Measurements from ENCODE around the gene OLA1. TPM values are rescaled to one million over a fixed set of nuclear protein-coding genes. Genes with fewer than 3 reads are reported as not detected.

OLA1 gene
- polyA plus RNA-seq, 3 donors = 24.9 to 72.3 (median 71.9) TPM

DNA sequence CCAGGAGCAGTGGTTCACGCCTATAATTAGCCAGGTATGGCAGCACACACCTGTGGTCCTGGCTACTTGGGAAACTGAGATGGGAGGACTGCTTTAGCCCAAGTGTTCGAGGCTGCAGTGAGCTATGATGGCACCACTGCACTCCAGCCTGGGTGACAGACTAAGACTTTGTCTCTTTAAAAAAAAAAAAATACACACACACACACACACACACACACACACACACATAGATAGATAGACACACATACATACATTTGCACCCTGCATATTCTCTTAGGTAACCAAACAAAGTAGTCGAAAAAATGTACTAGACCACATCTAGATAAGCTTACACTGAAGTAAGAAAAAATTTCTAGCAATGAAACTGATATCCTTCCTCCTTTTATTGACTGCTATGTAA, 86.8 kb downstream of the OLA1 start:
- H3K4me3 ChIP-seq (replicated peaks in 1 of 3; ENCODE audit: low read depth in 2 of 3, low read length in 3 of 3) = no peak overlapping the region
- no peak for DNase-seq
- Mint-ChIP-seq H3K4me1 (no peaks in the 10 kb centered on the region), H3K27me3 (ENCODE audit: low read depth in 3 of 3) (no peaks in the 10 kb centered on the region), H3K9me3 (peaks cover 0 to 10% (median 3%) of the 10 kb centered on the region in 7 donors), H3K36me3 (peaks cover 9 to 19% of the 10 kb centered on the region in 2 donors), H3K4me3 (no peak overlapping the region), H3K27ac (no peak overlapping the region)
- peaks cover 0 to 7% of the 10 kb centered on the region in 2 donors for H3K36me3 ChIP-seq (replicated peaks in 1 of 2; ENCODE audit: control insufficient read depth in 1 of 2, insufficient read depth in 2 of 2, low read length in 2 of 2)
- peaks cover 5% of the 10 kb centered on the region for H4K20me1 ChIP-seq (ENCODE audit: insufficient read depth, low read length)
- H3K4me2 ChIP-seq (replicated peaks; ENCODE audit: extremely low read depth, low read length, poor library complexity, severe bottlenecking) = no peak overlapping the region
- H3K9ac ChIP-seq (ENCODE audit: insufficient read depth, low read length, poor library complexity, severe bottlenecking) = no peak overlapping the region
- no peaks in the 10 kb centered on the region for H3K27me3 ChIP-seq (ENCODE audit: control insufficient read depth in 2 of 2, insufficient read depth in 2 of 2, low read length in 2 of 2)
- TF ChIP-seq CTCF (IDR thresholded peaks at IDR 0.05) = no peak
- H3K27ac ChIP-seq (ENCODE audit: low read depth in 1 of 2, low read length in 2 of 2) = no peak overlapping the region
- intact Hi-C loops (cut with micrococcal nuclease) = no loop called here
- no peaks in the 10 kb centered on the region for H3K4me1 ChIP-seq (ENCODE audit: control insufficient read depth in 1 of 2, insufficient read depth in 2 of 2, low read length in 2 of 2)
- 100% methylated on average over 2 of the region's 3 CpGs for WGBS (ENCODE audit: insufficient coverage)
- H3K79me2 ChIP-seq (ENCODE audit: insufficient read depth, low read length) = peaks cover 5% of the 10 kb centered on the region
- H2AFZ ChIP-seq (ENCODE audit: insufficient read depth, low read depth, low read length, poor library complexity, severe bottlenecking) = no peak overlapping the region
- H3K9me3 ChIP-seq (replicated peaks in 1 of 2; ENCODE audit: control insufficient read depth in 1 of 2, insufficient read depth in 1 of 2, low read length in 2 of 2) = peaks cover 0 to 3% of the 10 kb centered on the region in 2 donors

DNA sequence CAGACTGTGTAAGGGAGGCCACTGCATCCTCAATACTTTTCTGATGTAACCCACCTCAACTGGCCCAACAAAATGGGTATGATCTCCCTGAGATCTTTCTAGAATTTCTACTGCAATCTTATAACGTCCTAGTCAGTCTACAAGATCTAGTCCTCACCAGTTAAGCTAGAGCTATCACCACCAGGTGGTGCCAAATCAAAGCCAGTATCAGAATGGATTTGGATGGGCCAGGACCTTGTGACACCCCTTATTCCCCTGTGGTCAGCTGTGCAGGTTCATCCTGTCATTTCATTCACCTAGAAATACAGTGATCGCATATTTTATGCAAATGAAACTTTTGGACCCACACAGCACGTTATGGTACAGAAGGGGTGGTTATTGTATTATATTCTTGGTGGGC, 90.3 kb downstream of the OLA1 start:
- Mint-ChIP-seq H3K9me3 (peaks cover 0 to 3% (median 0%) of the 10 kb centered on the region in 7 donors), H3K4me1 (peaks cover 3% of the 10 kb centered on the region), H3K36me3 (peaks cover 9 to 15% of the 10 kb centered on the region in 2 donors), H3K27ac (no peak overlapping the region), H3K4me3 (no peak overlapping the region), H3K27me3 (ENCODE audit: low read depth in 3 of 3) (no peaks in the 10 kb centered on the region)
- no peaks in the 10 kb centered on the region for H3K9me3 ChIP-seq (replicated peaks in 1 of 2; ENCODE audit: control insufficient read depth in 1 of 2, insufficient read depth in 1 of 2, low read length in 2 of 2)
- no peaks in the 10 kb centered on the region for H3K27me3 ChIP-seq (ENCODE audit: control insufficient read depth in 2 of 2, insufficient read depth in 2 of 2, low read length in 2 of 2)
- no peak overlapping the region for H3K27ac ChIP-seq (ENCODE audit: low read depth in 1 of 2, low read length in 2 of 2)
- peaks cover 0 to 3% of the 10 kb centered on the region in 2 donors for H3K4me1 ChIP-seq (ENCODE audit: control insufficient read depth in 1 of 2, insufficient read depth in 2 of 2, low read length in 2 of 2)
- H3K4me2 ChIP-seq (replicated peaks; ENCODE audit: extremely low read depth, low read length, poor library complexity, severe bottlenecking) = no peak overlapping the region
- no peaks in the 10 kb centered on the region for H3K79me2 ChIP-seq (ENCODE audit: insufficient read depth, low read length)
- intact Hi-C loops (cut with micrococcal nuclease) = loop anchor here (5.0 kb wide), 1 partner anchor 184 kb away; no protein-coding TSS in a partner anchor
- H4K20me1 ChIP-seq (ENCODE audit: insufficient read depth, low read length) = peaks cover 5% of the 10 kb centered on the region
- peak; percentile 56 for TF ChIP-seq CTCF (IDR thresholded peaks at IDR 0.05)
- no peak overlapping the region for H3K9ac ChIP-seq (ENCODE audit: insufficient read depth, low read length, poor library complexity, severe bottlenecking)
- peak in 2 of 3 donors; percentile 10 to 27 for DNase-seq
- H2AFZ ChIP-seq (ENCODE audit: insufficient read depth, low read depth, low read length, poor library complexity, severe bottlenecking) = no peak overlapping the region
- whole genome bisulfite sequencing (ENCODE audit: insufficient coverage) = 100% methylated on average over 1 of the region's 3 CpGs
- H3K36me3 ChIP-seq (replicated peaks in 1 of 2; ENCODE audit: control insufficient read depth in 1 of 2, insufficient read depth in 2 of 2, low read length in 2 of 2) = no peaks in the 10 kb centered on the region
- no peak overlapping the region for H3K4me3 ChIP-seq (replicated peaks in 1 of 3; ENCODE audit: low read depth in 2 of 3, low read length in 3 of 3)
